Measurements from ENCODE around the gene ABI3BP. TPM values are rescaled to one million over a fixed set of nuclear protein-coding genes. Genes with fewer than 3 reads are reported as not detected.

Gene ABI3BP
- total RNA-seq, 1 experiment from 2014 or later, result 23.4 TPM

DNA sequence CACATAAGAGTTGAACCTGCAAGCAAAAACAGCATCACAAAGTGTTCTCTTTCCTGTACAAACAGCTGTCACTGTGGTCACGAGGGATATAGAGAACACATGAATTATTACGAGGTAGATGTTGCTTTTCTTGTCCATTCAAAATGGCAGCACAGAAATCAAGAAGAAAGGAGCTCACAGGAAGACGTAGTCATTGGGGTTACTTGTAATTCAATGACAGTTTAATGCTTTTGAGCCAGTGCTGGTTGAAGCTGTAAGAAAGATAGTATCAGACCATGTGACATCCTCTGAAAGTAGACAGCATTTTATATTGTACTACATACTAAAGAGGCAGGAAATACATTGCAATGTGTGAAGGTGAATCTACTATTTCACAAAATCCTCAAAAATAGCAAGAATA, 140.4 kb downstream of the ABI3BP start:
- no peak for ATAC-seq
- Histone ChIP-seq H3K4me1 (ENCODE audit: insufficient read depth, low read length) (peaks cover 9% of the 10 kb centered on the region; the same call in 1 of the 2 replicates), H3K4me2 (ENCODE audit: low read length) (no peak overlapping the region), H3K9me3 (ENCODE audit: low read length) (no peaks in the 10 kb centered on the region), H3F3A (ENCODE audit: low read length, unreplicated experiment) (no peaks in the 10 kb centered on the region), H4K20me1 (ENCODE audit: low read length) (no peaks in the 10 kb centered on the region), H3K9ac (ENCODE audit: low read length) (no peak overlapping the region), H3K27me3 (ENCODE audit: low read length) (no peaks in the 10 kb centered on the region), H3K4me3 (ENCODE audit: low read length) (no peak overlapping the region), H3K27ac (ENCODE audit: low read length) (no peak overlapping the region), H2AFZ (ENCODE audit: low read length) (no peak overlapping the region), H3K9me2 (replicated peaks; ENCODE audit: low read length) (no peaks in the 10 kb centered on the region), H3K79me2 (ENCODE audit: low read length) (no peaks in the 10 kb centered on the region), H3K36me3 (ENCODE audit: low read depth, low read length) (no peaks in the 10 kb centered on the region)
- TF ChIP-seq EZH2phosphoT487 (IDR thresholded peaks at IDR 0.05; ENCODE audit: borderline replicate concordance, low read length) (no peak), EZH2 (IDR thresholded peaks at IDR 0.05; ENCODE audit: low read length, unreplicated experiment) (no peak)
- TF ChIP-seq, protein P1, sequence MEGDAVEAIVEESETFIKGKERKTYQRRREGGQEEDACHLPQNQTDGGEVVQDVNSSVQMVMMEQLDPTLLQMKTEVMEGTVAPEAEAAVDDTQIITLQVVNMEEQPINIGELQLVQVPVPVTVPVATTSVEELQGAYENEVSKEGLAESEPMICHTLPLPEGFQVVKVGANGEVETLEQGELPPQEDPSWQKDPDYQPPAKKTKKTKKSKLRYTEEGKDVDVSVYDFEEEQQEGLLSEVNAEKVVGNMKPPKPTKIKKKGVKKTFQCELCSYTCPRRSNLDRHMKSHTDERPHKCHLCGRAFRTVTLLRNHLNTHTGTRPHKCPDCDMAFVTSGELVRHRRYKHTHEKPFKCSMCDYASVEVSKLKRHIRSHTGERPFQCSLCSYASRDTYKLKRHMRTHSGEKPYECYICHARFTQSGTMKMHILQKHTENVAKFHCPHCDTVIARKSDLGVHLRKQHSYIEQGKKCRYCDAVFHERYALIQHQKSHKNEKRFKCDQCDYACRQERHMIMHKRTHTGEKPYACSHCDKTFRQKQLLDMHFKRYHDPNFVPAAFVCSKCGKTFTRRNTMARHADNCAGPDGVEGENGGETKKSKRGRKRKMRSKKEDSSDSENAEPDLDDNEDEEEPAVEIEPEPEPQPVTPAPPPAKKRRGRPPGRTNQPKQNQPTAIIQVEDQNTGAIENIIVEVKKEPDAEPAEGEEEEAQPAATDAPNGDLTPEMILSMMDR (conservative IDR thresholded peaks at IDR 0.05; ENCODE audit: low read depth, low read length), result no peak
- intact Hi-C loops (cut with micrococcal nuclease), result no loop called here
- ChIA-PET CTCF (no interaction called here), POLR2A (ENCODE audit: unreplicated experiment) (no interaction called here)
- no TSS peak for BruUV-seq (replicated peaks)
- no peak for DNase-seq

DNA sequence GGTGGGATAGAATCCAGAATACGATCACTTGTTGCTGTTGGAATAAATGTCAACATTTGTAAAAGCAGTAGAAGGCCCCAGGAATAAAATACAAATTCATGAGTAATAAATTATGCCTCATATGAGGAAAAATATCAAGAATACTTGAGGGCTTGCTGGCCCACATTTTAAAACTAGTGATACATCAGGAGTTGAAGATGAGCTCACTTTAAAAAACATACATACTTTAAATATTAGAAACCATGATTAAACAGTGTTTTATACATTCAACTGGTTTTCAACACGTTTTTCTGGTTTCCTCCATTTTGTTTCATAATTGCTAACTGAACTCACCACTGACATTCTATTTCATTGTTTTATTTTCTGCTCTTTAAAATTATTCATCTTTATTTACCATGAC, 142.5 kb downstream of the ABI3BP start:
- BruUV-seq (replicated peaks), result no TSS peak
- CTCF ChIA-PET, result no interaction called here
- POLR2A ChIA-PET (ENCODE audit: unreplicated experiment), result no interaction called here

DNA sequence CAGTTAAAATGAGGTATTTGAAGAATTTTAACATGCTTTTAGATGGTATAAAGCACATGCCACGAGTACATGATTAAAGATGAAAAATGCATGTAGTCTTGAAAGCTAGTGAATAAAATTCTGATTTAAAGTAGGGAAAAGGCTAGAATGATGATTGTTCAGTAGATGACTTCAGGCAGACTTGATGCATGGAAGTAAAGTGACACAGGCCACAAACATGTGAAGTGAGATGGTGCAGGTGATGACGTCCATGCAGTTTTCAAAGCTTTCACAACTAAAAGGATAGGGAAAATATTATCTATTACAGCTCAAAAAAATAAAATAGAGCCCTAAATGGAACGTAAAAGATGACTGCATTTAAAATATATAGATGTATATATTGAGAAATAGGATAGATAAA, 143.1 kb downstream of the ABI3BP start:
- H3F3A ChIP-seq (ENCODE audit: low read length, unreplicated experiment), result no peaks in the 10 kb centered on the region
- no peak for DNase-seq

More for the DNA sequence above, 142.5 kb downstream of the ABI3BP start:
- H3K27me3 ChIP-seq (ENCODE audit: low read length), result no peaks in the 10 kb centered on the region
- H3K4me1 ChIP-seq (ENCODE audit: insufficient read depth, low read length), result peaks cover 9% of the 10 kb centered on the region; the same call in 1 of the 2 replicates
- peaks cover 2% of the 10 kb centered on the region; the same call in 1 of the 2 replicates for H3K36me3 ChIP-seq (ENCODE audit: low read depth, low read length)
- H3K4me2 ChIP-seq (ENCODE audit: low read length), result no peak overlapping the region
- TF ChIP-seq, protein P1 (conservative IDR thresholded peaks at IDR 0.05; ENCODE audit: low read depth, low read length), result no peak
- TF ChIP-seq EZH2 (IDR thresholded peaks at IDR 0.05; ENCODE audit: low read length, unreplicated experiment), result no peak
- TF ChIP-seq EZH2phosphoT487 (IDR thresholded peaks at IDR 0.05; ENCODE audit: borderline replicate concordance, low read length), result no peak
- no peak overlapping the region for H3K27ac ChIP-seq (ENCODE audit: low read length)
- H3K4me3 ChIP-seq (ENCODE audit: low read length), result no peak overlapping the region
- ATAC-seq (no peak), DNase-seq (peak; percentile 46)
- no peak overlapping the region for H3K9ac ChIP-seq (ENCODE audit: low read length)
- no peaks in the 10 kb centered on the region for H3K9me3 ChIP-seq (ENCODE audit: low read length)
- intact Hi-C loops (cut with micrococcal nuclease), result no loop called here
- H2AFZ ChIP-seq (ENCODE audit: low read length), result no peak overlapping the region
- no peaks in the 10 kb centered on the region for H3F3A ChIP-seq (ENCODE audit: low read length, unreplicated experiment)
- no peaks in the 10 kb centered on the region for H3K79me2 ChIP-seq (ENCODE audit: low read length)
- no peaks in the 10 kb centered on the region for H4K20me1 ChIP-seq (ENCODE audit: low read length)
- no peaks in the 10 kb centered on the region for H3K9me2 ChIP-seq (replicated peaks; ENCODE audit: low read length)

More for the DNA sequence above, 143.1 kb downstream of the ABI3BP start:
- H3K79me2 ChIP-seq (ENCODE audit: low read length), result no peaks in the 10 kb centered on the region
- H3K9me3 ChIP-seq (ENCODE audit: low read length), result no peaks in the 10 kb centered on the region
- ChIA-PET CTCF (no interaction called here), POLR2A (ENCODE audit: unreplicated experiment) (no interaction called here)
- no peak overlapping the region for H2AFZ ChIP-seq (ENCODE audit: low read length)
- no peak overlapping the region for H3K4me2 ChIP-seq (ENCODE audit: low read length)
- peaks cover 2% of the 10 kb centered on the region; the same call in 1 of the 2 replicates for H3K36me3 ChIP-seq (ENCODE audit: low read depth, low read length)
- no peaks in the 10 kb centered on the region for H3K9me2 ChIP-seq (replicated peaks; ENCODE audit: low read length)
- H3K4me1 ChIP-seq (ENCODE audit: insufficient read depth, low read length), result peaks cover 9% of the 10 kb centered on the region; the same call in 1 of the 2 replicates
- H3K4me3 ChIP-seq (ENCODE audit: low read length), result no peak overlapping the region
- intact Hi-C loops (cut with micrococcal nuclease), result no loop called here
- TF ChIP-seq EZH2 (IDR thresholded peaks at IDR 0.05; ENCODE audit: low read length, unreplicated experiment) (no peak), EZH2phosphoT487 (IDR thresholded peaks at IDR 0.05; ENCODE audit: borderline replicate concordance, low read length) (no peak)
- TF ChIP-seq, protein P1 (conservative IDR thresholded peaks at IDR 0.05; ENCODE audit: low read depth, low read length), result no peak
- no peak for ATAC-seq
- BruUV-seq (replicated peaks), result no TSS peak
- no peaks in the 10 kb centered on the region for H3K27me3 ChIP-seq (ENCODE audit: low read length)
- no peaks in the 10 kb centered on the region for H4K20me1 ChIP-seq (ENCODE audit: low read length)
- H3K27ac ChIP-seq (ENCODE audit: low read length), result no peak overlapping the region
- H3K9ac ChIP-seq (ENCODE audit: low read length), result no peak overlapping the region
